GM18511 (cell line): Measurements from ENCODE around the gene ARTN.

ENCODE experiments used
- ATAC-seq: cut with Tn5 transposase; IDR thresholded peaks from one replicate; pipeline ENCODE4 v1.9.1; 2021; ENCODE audit warnings: mild to moderate bottlenecking, moderate library complexity; ENCODE audit not compliant: unreplicated experiment

The ARTN gene

GRCh38 chr1:43970502-43970901, 36.9 kb downstream of the ARTN start:
- ATAC-seq, result no peak

DNA sequence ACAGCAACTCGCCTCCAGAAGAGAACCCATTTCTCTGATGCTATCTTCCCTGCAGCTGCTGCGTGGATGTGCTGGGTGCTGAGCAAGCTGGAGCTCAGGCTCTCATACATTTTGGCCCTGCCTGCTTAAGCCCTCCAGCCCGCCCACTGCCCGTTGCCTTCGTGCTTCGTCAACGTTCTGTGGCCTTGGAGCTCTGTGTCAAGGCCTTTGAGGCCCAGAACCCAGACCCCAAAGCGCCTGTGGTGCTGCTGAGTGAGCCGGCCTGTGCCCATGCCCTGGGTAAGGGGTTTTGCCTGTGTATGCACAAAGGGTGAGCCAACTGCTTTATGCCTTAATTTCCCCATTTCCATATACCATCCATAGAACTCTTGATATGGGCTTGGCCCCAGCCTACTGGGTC, 37.3 kb downstream of the ARTN start:
- ATAC-seq, result no peak

GRCh38 chr1:43971336-43971980, 37.9 kb downstream of the ARTN start:
- no peak for ATAC-seq

GRCh38 chr1:43973981-43974442, 40.4 kb downstream of the ARTN start:
- ATAC-seq, result no peak

DNA sequence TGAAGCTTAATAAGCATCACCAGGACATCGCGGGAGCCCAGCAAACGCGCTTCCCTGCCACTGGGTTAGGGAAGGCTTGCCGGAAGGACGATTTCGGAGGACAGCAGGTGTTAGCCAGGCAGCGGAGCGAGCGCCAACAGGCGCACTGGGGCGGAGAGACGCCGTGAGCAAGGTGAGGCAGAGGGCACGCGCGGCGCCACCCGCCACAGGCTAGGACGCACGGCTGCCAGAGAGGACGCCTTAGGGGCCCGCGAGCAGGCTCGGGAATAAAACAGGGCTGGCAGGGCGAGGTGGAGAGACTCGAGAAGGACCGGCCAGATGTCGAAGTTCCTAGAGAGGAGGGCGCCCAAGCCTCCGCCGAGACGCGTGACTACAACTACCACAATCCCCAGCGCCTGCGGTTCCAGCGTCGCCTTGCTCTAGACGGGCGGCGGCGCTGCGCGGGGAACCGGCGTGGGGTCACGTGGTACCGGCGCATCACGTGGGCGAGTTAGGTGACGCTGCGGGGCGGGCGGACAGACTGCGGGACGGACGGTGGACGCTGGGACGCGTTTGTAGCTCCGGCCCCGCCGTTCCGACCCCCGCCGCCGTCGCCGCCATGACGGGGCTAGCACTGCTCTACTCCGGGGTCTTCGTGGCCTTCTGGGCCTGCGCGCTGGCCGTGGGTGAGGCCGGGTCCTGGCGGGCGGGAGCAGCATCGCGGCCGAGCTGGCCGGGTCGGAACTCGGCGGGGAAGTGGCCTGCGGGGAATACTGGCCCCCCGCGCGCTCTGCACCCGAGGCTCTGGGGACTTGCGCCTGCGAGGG, 41.0 kb downstream of the ARTN start, which contains the start of gene ATP6V0B:
ATP6V0B (plus strand) TSS at position 518 of the 806 bp plus-strand sequence; CDS start at position 599, 81 bp downstream.
- ATAC-seq, result peak; percentile 67

DNA sequence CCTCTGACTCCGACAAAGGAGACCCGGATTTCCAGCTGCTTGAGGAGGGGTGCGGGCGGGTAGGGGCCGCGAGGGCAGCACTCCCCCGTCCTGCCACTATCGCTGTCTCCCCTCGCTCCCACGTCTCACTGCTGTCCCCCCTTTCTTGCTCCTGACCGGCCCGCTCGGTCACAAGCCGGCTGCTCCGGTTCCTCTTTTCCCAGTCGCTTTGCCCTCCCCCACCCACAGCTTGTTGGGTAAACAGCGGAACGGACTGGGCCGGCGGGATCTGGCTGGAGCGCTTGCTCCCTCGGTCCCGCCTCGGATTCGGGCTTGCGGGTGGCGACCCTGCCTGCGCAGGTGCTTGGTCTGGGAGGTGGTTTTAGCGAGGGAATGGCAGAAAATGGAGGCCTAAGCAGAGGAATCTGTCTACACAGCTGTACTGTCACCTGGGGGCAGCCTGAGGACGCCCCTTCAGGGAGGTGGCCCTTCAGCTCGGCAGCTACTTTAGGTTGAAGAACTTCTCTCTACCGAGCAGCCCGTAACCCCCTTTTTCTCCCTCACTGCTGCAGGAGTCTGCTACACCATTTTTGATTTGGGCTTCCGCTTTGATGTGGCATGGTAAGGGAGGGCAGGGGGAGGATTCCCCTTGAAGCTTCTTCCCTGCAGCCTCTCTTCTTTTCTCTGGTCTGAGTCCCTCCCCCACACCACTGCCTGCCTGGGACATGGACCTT, 41.8 kb downstream of the ARTN start:
- ATAC-seq, result peak; percentile 2

DNA sequence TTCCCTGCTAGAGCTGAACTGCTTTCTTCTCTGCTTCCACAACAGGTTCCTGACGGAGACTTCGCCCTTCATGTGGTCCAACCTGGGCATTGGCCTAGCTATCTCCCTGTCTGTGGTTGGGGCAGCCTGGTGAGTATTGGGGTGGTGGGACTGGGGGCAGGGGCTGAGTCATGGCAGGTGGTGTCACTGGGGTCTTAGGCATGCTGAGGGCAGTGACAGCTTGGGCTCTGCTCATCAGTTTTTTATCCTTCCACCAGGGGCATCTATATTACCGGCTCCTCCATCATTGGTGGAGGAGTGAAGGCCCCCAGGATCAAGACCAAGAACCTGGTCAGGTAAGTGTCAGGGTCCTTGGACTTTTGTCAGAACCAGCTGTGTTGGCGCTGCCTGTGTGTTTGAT, 42.4 kb downstream of the ARTN start:
- no peak for ATAC-seq

DNA sequence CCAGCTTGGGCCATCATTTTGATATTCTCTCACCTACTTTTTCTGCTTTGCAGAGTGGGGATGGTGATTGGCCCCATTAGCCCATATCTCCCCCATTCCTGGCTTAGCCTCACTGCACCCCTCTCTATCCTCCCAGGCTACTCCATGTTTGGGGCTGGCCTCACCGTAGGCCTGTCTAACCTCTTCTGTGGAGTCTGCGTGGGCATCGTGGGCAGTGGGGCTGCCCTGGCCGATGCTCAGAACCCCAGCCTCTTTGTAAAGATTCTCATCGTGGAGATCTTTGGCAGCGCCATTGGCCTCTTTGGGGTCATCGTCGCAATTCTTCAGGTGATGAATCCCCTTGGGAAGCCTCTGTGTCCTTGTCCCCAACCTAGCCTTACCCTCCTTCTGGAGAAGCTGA, 43.3 kb downstream of the ARTN start:
- no peak for ATAC-seq

- no peak for ATAC-seq
These were observed 44.0 kb downstream of the ARTN start for GRCh38 chr1:43977376-43978263.

GRCh38 chr1:43978264-43978550, 44.6 kb downstream of the ARTN start:
- ATAC-seq, result no peak

- ATAC-seq, result no peak
These were observed 45.1 kb downstream of the ARTN start, which contains the start of gene B4GALT2 for GRCh38 chr1:43978551-43979260. B4GALT2 (plus strand) TSS chr1:43979210; CDS start chr1:43981161, 1,951 bp downstream.

DNA sequence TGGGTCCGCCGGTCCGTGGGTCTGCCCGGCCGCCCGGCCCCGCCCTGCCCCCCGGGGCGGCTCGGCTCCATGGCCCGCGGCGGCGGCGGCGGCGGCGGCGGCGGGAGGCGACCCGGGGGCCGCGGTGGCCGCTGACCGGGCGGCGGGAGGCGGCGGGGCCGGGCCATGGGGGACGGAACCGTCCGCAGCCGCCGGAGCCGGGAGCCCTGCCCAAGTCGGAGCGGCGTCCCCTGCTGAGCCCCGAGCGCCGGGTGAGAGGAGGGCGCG, 45.6 kb downstream of the ARTN start:
- no peak for ATAC-seq

- ATAC-seq, result no peak
These were observed 46.1 kb downstream of the ARTN start for GRCh38 chr1:43979528-43980254.

DNA sequence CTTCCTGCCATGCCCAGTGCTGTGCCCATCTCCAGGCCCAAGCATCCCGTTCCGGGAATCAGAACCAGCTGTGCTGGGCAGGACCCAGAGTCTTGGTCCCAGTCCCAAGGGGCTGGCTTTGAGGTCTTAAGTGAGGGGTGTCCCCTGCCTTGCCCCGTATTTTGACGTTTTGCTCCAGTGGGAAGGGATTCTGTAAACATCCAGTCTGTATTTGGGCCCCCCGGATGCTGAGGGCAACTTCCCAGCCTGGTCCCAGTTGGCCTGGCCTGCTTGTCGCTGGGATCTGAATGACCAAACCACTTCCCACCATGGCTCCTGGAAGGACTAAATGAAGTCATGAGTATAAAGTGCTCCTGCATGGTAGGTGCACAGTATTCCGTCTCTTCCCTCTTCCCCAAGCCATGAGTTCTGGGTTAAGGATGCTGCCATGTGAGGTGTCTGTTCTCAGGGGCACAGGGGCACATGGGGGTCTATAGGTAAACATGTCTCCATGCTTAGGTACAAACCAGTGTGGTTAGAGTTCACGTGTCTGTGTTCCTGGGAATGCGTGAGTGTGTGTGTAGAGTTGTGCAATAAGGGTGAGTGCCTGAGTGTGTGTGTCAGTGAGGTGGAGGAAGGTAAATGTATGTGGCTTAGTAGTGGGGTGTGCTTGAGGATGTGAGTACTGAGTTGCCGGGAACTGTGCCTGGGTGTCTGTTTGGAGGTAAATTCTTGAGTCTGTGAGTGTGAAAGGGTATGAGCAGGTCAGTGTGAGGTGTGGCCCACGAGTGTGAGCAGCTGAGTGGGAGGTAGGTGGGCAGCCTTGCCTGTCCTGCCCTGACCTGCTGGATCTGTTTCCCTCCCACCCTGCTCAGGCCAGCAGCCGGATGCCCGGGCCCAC, 46.9 kb downstream of the ARTN start:
- ATAC-seq, result no peak

- ATAC-seq, result no peak
These were observed 47.5 kb downstream of the ARTN start for GRCh38 chr1:43981135-43981491.

DNA sequence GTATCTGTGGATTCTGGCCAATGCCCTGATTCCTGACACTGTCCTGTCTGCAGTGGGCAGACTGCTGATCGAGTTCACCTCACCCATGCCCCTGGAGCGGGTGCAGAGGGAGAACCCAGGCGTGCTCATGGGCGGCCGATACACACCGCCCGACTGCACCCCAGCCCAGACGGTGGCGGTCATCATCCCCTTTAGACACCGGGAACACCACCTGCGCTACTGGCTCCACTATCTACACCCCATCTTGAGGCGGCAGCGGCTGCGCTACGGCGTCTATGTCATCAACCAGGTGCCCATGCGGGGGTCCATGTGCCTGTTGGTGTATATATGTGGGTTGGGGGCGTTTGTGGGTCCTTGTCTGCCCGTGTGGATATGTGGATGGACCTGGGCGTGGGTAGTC, 48.0 kb downstream of the ARTN start:
- no peak for ATAC-seq

DNA sequence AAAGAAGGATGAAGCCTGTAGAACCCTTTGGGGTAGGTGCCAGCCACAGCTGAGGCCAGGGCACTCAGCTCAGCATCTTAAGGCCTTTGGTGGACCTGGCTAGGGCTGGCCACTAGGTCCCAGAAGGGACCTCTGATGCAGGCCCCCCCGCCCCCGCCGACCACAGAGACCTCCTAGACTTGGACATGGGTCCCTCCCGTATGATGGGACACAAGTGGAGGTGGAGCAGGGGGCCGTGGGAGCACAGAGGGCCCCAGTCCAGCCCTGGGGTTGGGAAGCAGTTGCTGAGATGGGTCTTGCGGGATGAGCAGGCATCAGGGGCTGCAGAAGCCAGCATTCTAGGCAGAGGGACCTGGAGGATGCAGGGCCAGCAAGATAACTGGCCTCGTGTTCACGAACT, 48.6 kb downstream of the ARTN start:
- no peak for ATAC-seq

DNA sequence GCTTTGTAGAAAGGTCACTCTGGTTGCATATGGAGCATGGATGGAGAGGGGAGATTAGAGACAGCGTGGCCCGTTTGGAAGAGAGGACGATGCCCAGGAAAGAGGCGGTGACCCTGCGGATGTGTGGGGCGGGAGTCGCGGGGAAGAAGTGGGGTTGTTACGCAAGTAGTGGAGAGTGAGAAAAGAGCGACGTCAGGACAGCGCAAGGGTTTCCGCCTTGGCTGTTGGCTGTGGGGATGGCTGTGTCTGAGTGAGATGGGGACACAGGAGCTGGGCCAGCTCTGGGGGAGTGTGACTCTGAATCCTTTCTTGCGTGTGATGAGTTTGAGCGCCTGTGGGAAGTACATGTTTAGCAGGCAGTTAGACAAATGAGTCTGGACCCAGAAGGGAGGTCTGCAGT, 49.2 kb downstream of the ARTN start:
- ATAC-seq, result no peak
